Natural killer cell (primary cell): ENCODE results near the gene PCBP4. TPM values are rescaled to one million over a fixed set of nuclear protein-coding genes. Genes with fewer than 3 reads are reported as not detected.

Experiments used
- ATAC-seq, 3 donors: fragments of 150-1000 bp in 2 of 3; fragments of 200-7000 bp in 1 of 3; cut with Tn5 transposase; 1 replicate in 1 of 3; 2 replicates in 2 of 3; pipeline ENCODE4 v1.10.0; 2021; ENCODE audit warnings: mild to moderate bottlenecking in 2 of 3, moderate library complexity in 2 of 3
- DNase-seq, 2 donors: peaks; one replicate each; pipeline versions ENCODE4 v3.0.0 to v3.0.0-alpha.2; 2013 to 2021; ENCODE audit warnings: mixed read lengths in 1 of 2
- H3K27ac ChIP-seq: one replicate; pipeline ENCODE4 v1.5.1; 2013; ENCODE audit warnings: mild to moderate bottlenecking, low read length
- H3K27me3 ChIP-seq: one replicate; pipeline ENCODE4 v1.6.1; 2013; ENCODE audit warnings: low read length; ENCODE audit not compliant: control insufficient read depth, insufficient read depth
- H3K36me3 ChIP-seq: one replicate; pipeline ENCODE4 v1.6.1; 2013; ENCODE audit warnings: low read length; ENCODE audit not compliant: control insufficient read depth, insufficient read depth
- H3K4me1 ChIP-seq: one replicate; pipeline ENCODE4 v1.6.1; 2013; ENCODE audit warnings: low read length; ENCODE audit not compliant: control insufficient read depth, insufficient read depth
- H3K4me3 ChIP-seq: one replicate; pipeline ENCODE4 v1.5.1; 2013; ENCODE audit warnings: low read length
- H3K9me3 ChIP-seq: one replicate; pipeline ENCODE4 v1.6.1; 2013; ENCODE audit warnings: low read length; ENCODE audit not compliant: control insufficient read depth, insufficient read depth
- H3K27ac Mint-ChIP-seq, 2 donors: one replicate each; pipeline ENCODE4 v1.8.0; 2022; ENCODE audit warnings: mild to moderate bottlenecking in 2 of 2, mixed read lengths in 2 of 2, moderate library complexity in 1 of 2
- H3K27me3 Mint-ChIP-seq, 2 donors: one replicate each; pipeline ENCODE4 v1.8.0; 2022; ENCODE audit warnings: low read depth in 2 of 2, mixed read lengths in 2 of 2
- H3K36me3 Mint-ChIP-seq: one replicate; pipeline ENCODE4 v1.8.0; 2022; ENCODE audit warnings: mixed read lengths
- H3K4me1 Mint-ChIP-seq, 2 donors: one replicate each; pipeline ENCODE4 v1.8.0; 2022; ENCODE audit warnings: mixed read lengths in 2 of 2
- H3K4me3 Mint-ChIP-seq: one replicate; pipeline ENCODE4 v1.8.0; 2022; ENCODE audit warnings: mild to moderate bottlenecking, moderate library complexity, mixed read lengths
- H3K9me3 Mint-ChIP-seq, 2 donors: one replicate each; pipeline ENCODE4 v1.8.0; 2022; ENCODE audit warnings: mixed read lengths in 2 of 2
- WGBS: methylation state at CpG from one replicate; pipeline ENCODE4 v1.1.7; 2013; ENCODE audit warnings: missing lambda C conversion rate; ENCODE audit not compliant: insufficient coverage; 5-methylcytosine and 5-hydroxymethylcytosine counted together
- intact Hi-C: fragments of 100-400 bp; cut with micrococcal nuclease; formaldehyde crosslinking; loops from one replicate; pipeline ENCODE4 v1.14.2; 2022
- total RNA-seq, 4 donors: library from RNA; stranded (reverse); fragments of 120-200 nt in 1 of 4; gene quantifications; one replicate each; pipeline versions ENCODE4 v1.2.3 to v1.2.4, GENCODE V29; 2013 to 2022
- TF ChIP-seq, protein P1 (sequence below): fragments of 200-600 bp; IDR thresholded peaks from one replicate; pipeline ENCODE4 v1.8.0; 2022; ENCODE audit warnings: antibody characterized with exemption

PCBP4 gene
- total RNA-seq, 3 donors from 2014 or later (not counting 1 experiment from before 2014, with no cell fraction given), result 15.0 to 24.7 (median 18.4) TPM

DNA sequence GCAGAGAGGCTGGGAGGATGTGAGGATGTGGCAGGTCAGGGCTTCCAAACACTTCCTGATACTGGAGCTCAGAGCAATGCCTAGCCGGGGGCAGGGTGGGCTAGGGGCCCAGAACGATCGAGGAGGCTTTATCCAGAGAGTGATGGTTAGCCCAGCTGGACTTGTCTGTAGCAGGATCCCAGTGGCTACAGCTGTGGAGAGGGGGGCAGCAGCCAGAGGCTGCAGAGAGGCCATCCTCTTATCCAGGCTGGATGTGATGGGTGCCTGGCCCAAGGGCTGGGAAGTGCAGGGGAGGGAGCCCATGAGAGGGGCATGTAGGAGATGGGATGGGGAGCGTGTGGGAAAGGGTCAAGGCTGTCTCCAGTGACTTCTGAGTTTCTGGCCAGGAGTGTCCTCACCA is 20.5 kb downstream of the PCBP4 start:
- no peak overlapping the region for H3K27ac Mint-ChIP-seq
- ATAC-seq (no peak), DNase-seq (no peak)
- no peaks in the 10 kb centered on the region for H3K36me3 ChIP-seq
- no peak overlapping the region for H3K4me3 Mint-ChIP-seq
- WGBS, result 85% methylated on average over 4 of the region's 4 CpGs
- no peaks in the 10 kb centered on the region for H3K9me3 ChIP-seq
- no peak overlapping the region for H3K27ac ChIP-seq
- no peaks in the 10 kb centered on the region for H3K9me3 Mint-ChIP-seq
- H3K4me1 ChIP-seq, result peaks cover 19% of the 10 kb centered on the region
- H3K4me1 Mint-ChIP-seq, result peaks cover 11 to 18% of the 10 kb centered on the region in 2 donors
- H3K27me3 ChIP-seq, result no peaks in the 10 kb centered on the region
- no peaks in the 10 kb centered on the region for H3K27me3 Mint-ChIP-seq
- no peaks in the 10 kb centered on the region for H3K36me3 Mint-ChIP-seq
- TF ChIP-seq, protein P1, sequence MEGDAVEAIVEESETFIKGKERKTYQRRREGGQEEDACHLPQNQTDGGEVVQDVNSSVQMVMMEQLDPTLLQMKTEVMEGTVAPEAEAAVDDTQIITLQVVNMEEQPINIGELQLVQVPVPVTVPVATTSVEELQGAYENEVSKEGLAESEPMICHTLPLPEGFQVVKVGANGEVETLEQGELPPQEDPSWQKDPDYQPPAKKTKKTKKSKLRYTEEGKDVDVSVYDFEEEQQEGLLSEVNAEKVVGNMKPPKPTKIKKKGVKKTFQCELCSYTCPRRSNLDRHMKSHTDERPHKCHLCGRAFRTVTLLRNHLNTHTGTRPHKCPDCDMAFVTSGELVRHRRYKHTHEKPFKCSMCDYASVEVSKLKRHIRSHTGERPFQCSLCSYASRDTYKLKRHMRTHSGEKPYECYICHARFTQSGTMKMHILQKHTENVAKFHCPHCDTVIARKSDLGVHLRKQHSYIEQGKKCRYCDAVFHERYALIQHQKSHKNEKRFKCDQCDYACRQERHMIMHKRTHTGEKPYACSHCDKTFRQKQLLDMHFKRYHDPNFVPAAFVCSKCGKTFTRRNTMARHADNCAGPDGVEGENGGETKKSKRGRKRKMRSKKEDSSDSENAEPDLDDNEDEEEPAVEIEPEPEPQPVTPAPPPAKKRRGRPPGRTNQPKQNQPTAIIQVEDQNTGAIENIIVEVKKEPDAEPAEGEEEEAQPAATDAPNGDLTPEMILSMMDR, result no peak
- intact Hi-C loops, result no loop called here
- no peak overlapping the region for H3K4me3 ChIP-seq

DNA sequence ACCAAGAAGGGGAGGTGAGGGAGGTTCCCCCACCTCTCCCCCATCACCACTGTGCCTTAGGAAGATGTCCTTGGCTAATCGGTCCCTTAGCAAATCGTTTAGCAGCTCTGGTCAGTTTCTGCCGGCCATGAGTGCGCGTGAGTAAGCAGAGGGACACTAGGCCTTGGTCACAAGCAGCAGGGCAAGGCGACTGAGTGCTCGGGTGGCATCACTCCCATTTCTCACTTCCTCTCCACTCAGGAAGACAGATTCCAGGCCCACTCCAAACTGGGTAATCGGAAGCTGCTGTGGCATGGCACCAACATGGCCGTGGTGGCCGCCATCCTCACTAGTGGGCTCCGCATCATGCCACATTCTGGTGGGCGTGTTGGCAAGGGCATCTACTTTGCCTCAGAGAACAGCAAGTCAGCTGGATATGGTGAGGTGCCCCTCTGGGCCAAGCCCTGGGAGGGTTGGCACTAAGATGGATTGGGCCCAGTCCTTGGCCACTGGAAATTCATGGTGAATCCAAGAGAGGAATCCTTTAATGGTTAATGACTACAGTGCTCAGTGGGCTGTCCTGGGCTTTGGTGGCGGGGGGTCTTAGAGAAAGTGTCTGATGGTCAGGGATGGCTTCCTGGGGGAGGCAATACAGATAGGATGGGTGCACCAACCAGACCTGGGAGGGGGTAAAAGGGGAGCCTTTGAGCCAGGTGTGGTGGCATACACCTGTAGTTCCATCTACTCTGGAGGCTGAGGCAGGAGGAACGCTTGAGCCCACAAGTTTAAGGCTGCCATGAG is 21.1 kb downstream of the PCBP4 start:
- Histone ChIP-seq H3K27ac (no peak overlapping the region), H3K27me3 (no peaks in the 10 kb centered on the region), H3K9me3 (no peaks in the 10 kb centered on the region), H3K4me1 (peaks cover 24% of the 10 kb centered on the region), H3K36me3 (no peaks in the 10 kb centered on the region), H3K4me3 (no peak overlapping the region)
- no peak for ATAC-seq
- no peaks in the 10 kb centered on the region for H3K9me3 Mint-ChIP-seq
- no peak overlapping the region for H3K4me3 Mint-ChIP-seq
- TF ChIP-seq, protein P1, result no peak
- WGBS, result 96% methylated on average over 14 of the region's 14 CpGs
- DNase-seq, result no peak
- H3K36me3 Mint-ChIP-seq, result no peaks in the 10 kb centered on the region
- H3K4me1 Mint-ChIP-seq, result peaks cover 15 to 25% of the 10 kb centered on the region in 2 donors
- intact Hi-C loops, result no loop called here
- H3K27me3 Mint-ChIP-seq, result no peaks in the 10 kb centered on the region
- no peak overlapping the region for H3K27ac Mint-ChIP-seq

DNA sequence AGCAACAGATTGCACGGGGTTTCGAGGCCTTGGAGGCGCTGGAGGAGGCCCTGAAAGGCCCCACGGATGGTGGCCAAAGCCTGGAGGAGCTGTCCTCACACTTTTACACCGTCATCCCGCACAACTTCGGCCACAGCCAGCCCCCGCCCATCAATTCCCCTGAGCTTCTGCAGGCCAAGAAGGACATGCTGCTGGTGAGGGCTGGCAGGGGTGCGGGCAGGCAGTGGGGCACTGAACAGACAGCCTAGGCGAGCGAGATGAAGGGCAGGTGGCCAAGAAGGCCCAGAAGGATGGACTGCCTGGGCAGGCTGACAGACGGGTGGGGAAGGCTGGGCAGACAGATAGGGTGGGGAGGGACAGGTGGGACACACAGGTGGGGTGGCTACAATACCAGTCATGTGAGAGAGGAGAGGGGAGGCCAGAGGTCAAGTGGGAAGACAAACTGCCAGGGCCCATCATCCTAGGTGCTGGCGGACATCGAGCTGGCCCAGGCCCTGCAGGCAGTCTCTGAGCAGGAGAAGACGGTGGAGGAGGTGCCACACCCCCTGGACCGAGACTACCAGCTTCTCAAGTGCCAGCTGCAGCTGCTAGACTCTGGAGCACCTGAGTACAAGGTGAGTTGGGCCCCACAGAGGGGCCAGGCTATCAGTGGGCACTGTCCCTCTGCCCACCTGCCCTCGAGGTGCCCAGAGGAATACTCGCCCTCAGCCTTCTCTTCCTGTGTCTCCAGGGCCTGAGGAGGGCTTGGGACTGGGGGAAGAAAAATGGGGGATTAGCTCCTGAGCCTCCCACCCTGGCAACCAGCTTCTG is 22.0 kb downstream of the PCBP4 start:
- WGBS, result 95% methylated on average over 18 of the region's 18 CpGs

More for the DNA sequence above, 22.0 kb downstream of the PCBP4 start:
- no peaks in the 10 kb centered on the region for H3K9me3 Mint-ChIP-seq
- H3K27ac Mint-ChIP-seq, result peak overlapping the region in 1 of 2 donors; percentile 42
- TF ChIP-seq, protein P1, result no peak
- Histone ChIP-seq H3K4me3 (no peak overlapping the region), H3K4me1 (peaks cover 32% of the 10 kb centered on the region), H3K27ac (no peak overlapping the region), H3K9me3 (no peaks in the 10 kb centered on the region), H3K36me3 (no peaks in the 10 kb centered on the region), H3K27me3 (no peaks in the 10 kb centered on the region)
- intact Hi-C loops, result no loop called here
- H3K27me3 Mint-ChIP-seq, result no peaks in the 10 kb centered on the region
- ATAC-seq, result no peak
- no peak overlapping the region for H3K4me3 Mint-ChIP-seq
- H3K4me1 Mint-ChIP-seq, result peaks cover 22 to 32% of the 10 kb centered on the region in 2 donors
- no peak for DNase-seq
- H3K36me3 Mint-ChIP-seq, result no peaks in the 10 kb centered on the region
